GM23248 (cell line): ENCODE data around the gene HLA-DOA. TPM values are rescaled to one million over a fixed set of nuclear protein-coding genes. Genes with fewer than 3 reads are reported as not detected.

ENCODE experiments used
- DNase-seq: peaks from one replicate; pipeline ENCODE4 v3.0.0-alpha.2; 2015
- H2AFZ ChIP-seq: fragments of 200-600 bp; sonication (generic); 2 replicates; pipeline ENCODE4 v1.6.1; 2016; ENCODE audit warnings: antibody characterized with exemption
- H3F3A ChIP-seq: fragments of 200-600 bp; sonication (generic); 2 replicates; pipeline ENCODE4 v1.6.1; 2016; ENCODE audit warnings: mild to moderate bottlenecking, antibody characterized with exemption, mixed run types; ENCODE audit not compliant: insufficient read depth
- H3K27ac ChIP-seq: fragments of 200-600 bp; sonication (generic); 2 replicates; pipeline ENCODE4 v1.5.1; 2016; ENCODE audit warnings: mild to moderate bottlenecking
- H3K27me3 ChIP-seq: fragments of 200-600 bp; sonication (generic); replicated peaks from 2 replicates; pipeline ENCODE4 v1.6.1; 2016; ENCODE audit warnings: mild to moderate bottlenecking; ENCODE audit not compliant: insufficient read depth
- H3K36me3 ChIP-seq: fragments of 200-600 bp; sonication (generic); 2 replicates; pipeline ENCODE4 v1.6.1; 2016; ENCODE audit warnings: low read depth, mild to moderate bottlenecking
- H3K4me1 ChIP-seq: fragments of 200-600 bp; sonication (generic); 2 replicates; pipeline ENCODE4 v1.6.1; 2016; ENCODE audit warnings: mild to moderate bottlenecking; ENCODE audit not compliant: insufficient read depth
- H3K4me2 ChIP-seq: fragments of 200-600 bp; sonication (generic); one replicate; pipeline ENCODE4 v1.6.1; 2016; ENCODE audit warnings: mild to moderate bottlenecking; ENCODE audit not compliant: unreplicated experiment
- H3K4me3 ChIP-seq: fragments of 200-600 bp; sonication (generic); 2 replicates; pipeline ENCODE4 v1.5.1; 2016; ENCODE audit warnings: mild to moderate bottlenecking
- H3K79me2 ChIP-seq: fragments of 200-600 bp; sonication (generic); 2 replicates; pipeline ENCODE4 v1.6.1; 2016; ENCODE audit warnings: mild to moderate bottlenecking; ENCODE audit not compliant: insufficient read depth
- H3K9ac ChIP-seq: fragments of 200-600 bp; sonication (generic); 2 replicates; pipeline ENCODE4 v1.6.1; 2016; ENCODE audit warnings: mild to moderate bottlenecking
- H3K9me2 ChIP-seq: fragments of 200-600 bp; sonication (generic); 2 replicates; pipeline ENCODE4 v1.6.1; 2016; ENCODE audit warnings: mixed run types, mild to moderate bottlenecking, moderate library complexity; ENCODE audit not compliant: insufficient read depth
- H3K9me3 ChIP-seq: fragments of 200-600 bp; sonication (generic); one replicate; pipeline ENCODE4 v1.6.1; 2017; ENCODE audit warnings: low read depth
- H4K20me1 ChIP-seq: fragments of 200-600 bp; sonication (generic); 2 replicates; pipeline ENCODE4 v1.6.0; 2016; ENCODE audit not compliant: insufficient read depth
- EZH2 ChIP-seq: fragments of 200-600 bp; sonication (generic); IDR thresholded peaks from 2 replicates; pipeline ENCODE4 v1.6.1; 2018; ENCODE audit warnings: antibody characterized with exemption, mild to moderate bottlenecking; ENCODE audit not compliant: insufficient read depth, poor library complexity, severe bottlenecking
- EZH2phosphoT487 ChIP-seq: fragments of 200-600 bp; sonication (generic); IDR thresholded peaks from 2 replicates; pipeline ENCODE4 v1.6.1; 2018; ENCODE audit warnings: antibody characterized with exemption, moderate library complexity, mild to moderate bottlenecking, low read depth; ENCODE audit not compliant: insufficient read depth
- WGBS, 2 experiments: methylation state at CpG; one replicate each; pipeline ENCODE4 v1.1.6; 2015 to 2017; ENCODE audit warnings: low lambda C conversion rate in 2 of 2, low coverage in 1 of 2; ENCODE audit errors: missing lambda C conversion rate in 2 of 2; 5-methylcytosine and 5-hydroxymethylcytosine counted together
- in situ Hi-C: fragments of 300-500 bp; cut with MboI; formaldehyde crosslinking; loops from 2 replicates; pipeline ENCODE4 v1.15.0; 2020
- polyA plus RNA-seq: library from polyadenylated mRNA; unstranded; fragments of >200 nt; fragmentation: Nextera tagmentation; extraction: Ambion mirVana; gene quantifications from 2 replicates; pipeline ENCODE4 v1.2.1, GENCODE V29; 2016
- total RNA-seq: library from RNA; depleted of rRNA; stranded (reverse); fragments of >200 nt; shearing (Covaris generic); gene quantifications from 2 replicates; pipeline ENCODE4 v1.2.3, GENCODE V29; 2014; rRNA removed

Gene HLA-DOA
- total and polyA plus RNA-seq, 2 experiments from 2014 or later: 0.18 TPM; not detected in 1

- TF ChIP-seq EZH2phosphoT487: no peak
- no peak for TF ChIP-seq EZH2
- no peak overlapping the region for H3K9ac ChIP-seq
- H3K4me3 ChIP-seq: no peak overlapping the region
- peaks cover 1% of the 10 kb centered on the region; the same call in 1 of the 2 replicates for H3K4me1 ChIP-seq
- H3K9me3 ChIP-seq: no peaks in the 10 kb centered on the region
- no peak overlapping the region for H3K4me2 ChIP-seq
- no peaks in the 10 kb centered on the region for H3K36me3 ChIP-seq
- H3K27ac ChIP-seq: no peak overlapping the region
- no peaks in the 10 kb centered on the region for H4K20me1 ChIP-seq
- 97 to 98% methylated on average over 5 of the region's 5 CpGs for WGBS, 2 experiments
- H2AFZ ChIP-seq: no peak overlapping the region
- DNase-seq: no peak
- H3K9me2 ChIP-seq: no peaks in the 10 kb centered on the region
- no peaks in the 10 kb centered on the region for H3K27me3 ChIP-seq
- no peaks in the 10 kb centered on the region for H3F3A ChIP-seq
- in situ Hi-C loops: no loop called here
- H3K79me2 ChIP-seq: peaks cover 50% of the 10 kb centered on the region
These were observed 48.8 kb downstream of the HLA-DOA start for GRCh38 chr6:32960563-32960962.

GRCh38 chr6:32956176-32956575 is 53.2 kb downstream of the HLA-DOA start:
- no peaks in the 10 kb centered on the region for H3K9me3 ChIP-seq
- no peak overlapping the region for H2AFZ ChIP-seq
- H3K27ac ChIP-seq: no peak overlapping the region
- TF ChIP-seq EZH2 (no peak), EZH2phosphoT487 (no peak)
- no peaks in the 10 kb centered on the region for H3K9me2 ChIP-seq
- H3K36me3 ChIP-seq: no peaks in the 10 kb centered on the region
- 92 to 98% methylated on average over 2 of the region's 2 CpGs for WGBS, 2 experiments
- H3K9ac ChIP-seq: no peak overlapping the region
- H3K4me2 ChIP-seq: no peak overlapping the region
- no peaks in the 10 kb centered on the region for H3K27me3 ChIP-seq
- H3K79me2 ChIP-seq: peaks cover 6% of the 10 kb centered on the region
- DNase-seq: no peak
- H3K4me1 ChIP-seq: peaks cover 4% of the 10 kb centered on the region; the same call in 1 of the 2 replicates
- H3F3A ChIP-seq: 0 out of 2 replicates have a peak, but pooled peaks cover 12% of the 10 kb centered on the region
- H4K20me1 ChIP-seq: no peaks in the 10 kb centered on the region
- in situ Hi-C loops: no loop called here
- no peak overlapping the region for H3K4me3 ChIP-seq

GRCh38 chr6:32954986-32955802 is 54.2 kb downstream of the HLA-DOA start:
- Histone ChIP-seq H3K9me2 (no peaks in the 10 kb centered on the region), H3K9ac (no peak overlapping the region), H3F3A (0 out of 2 replicates have a peak, but pooled peaks cover 12% of the 10 kb centered on the region), H3K36me3 (no peaks in the 10 kb centered on the region), H3K4me3 (no peak overlapping the region), H3K9me3 (no peaks in the 10 kb centered on the region), H3K79me2 (no peaks in the 10 kb centered on the region), H3K4me1 (peaks cover 4% of the 10 kb centered on the region; the same call in 1 of the 2 replicates), H3K27ac (no peak overlapping the region), H4K20me1 (no peaks in the 10 kb centered on the region), H2AFZ (no peak overlapping the region), H3K4me2 (no peak overlapping the region), H3K27me3 (no peaks in the 10 kb centered on the region)
- 30 to 38% methylated on average over 3 of the region's 3 CpGs for WGBS, 2 experiments
- TF ChIP-seq EZH2 (no peak), EZH2phosphoT487 (no peak)
- in situ Hi-C loops: no loop called here
- peak; percentile 54 for DNase-seq

- Histone ChIP-seq H3K4me1 (peaks cover 4% of the 10 kb centered on the region; the same call in 1 of the 2 replicates), H3K9ac (no peak overlapping the region), H3K36me3 (no peaks in the 10 kb centered on the region), H3K27me3 (no peaks in the 10 kb centered on the region), H3F3A (0 out of 2 replicates have a peak, but pooled peaks cover 12% of the 10 kb centered on the region), H4K20me1 (no peaks in the 10 kb centered on the region), H3K4me2 (no peak overlapping the region), H3K27ac (no peak overlapping the region), H3K9me3 (no peaks in the 10 kb centered on the region), H3K79me2 (no peaks in the 10 kb centered on the region), H2AFZ (no peak overlapping the region), H3K4me3 (no peak overlapping the region), H3K9me2 (no peaks in the 10 kb centered on the region)
- no peak for DNase-seq
- in situ Hi-C loops: no loop called here
- TF ChIP-seq EZH2phosphoT487: no peak
- TF ChIP-seq EZH2: no peak
- 91 to 96% methylated on average over 4 of the region's 4 CpGs for WGBS, 2 experiments
These were observed 55.1 kb downstream of the HLA-DOA start for GRCh38 chr6:32954267-32954666.

Other genes with a start within 250 kb of the HLA-DOA start
- not detected in 2 replicates for gene HLA-DQB2, start 246.1 kb downstream of the HLA-DOA start, total RNA-seq
- not detected in 2 replicates for gene HLA-DQB2, start 246.1 kb downstream of the HLA-DOA start, polyA plus RNA-seq
- gene HLA-DOB, start 192.6 kb downstream of the HLA-DOA start, total RNA-seq: not detected in 2 replicates
- gene HLA-DOB, start 192.6 kb downstream of the HLA-DOA start, polyA plus RNA-seq: not detected in 2 replicates
- 2.2 and 5.4 TPM in 2 replicates for gene TAP2, start 170.9 kb downstream of the HLA-DOA start, total RNA-seq
- gene TAP2, start 170.9 kb downstream of the HLA-DOA start, polyA plus RNA-seq: 4.6 and 5.1 TPM in 2 replicates
- 21.6 and 27.2 TPM in 2 replicates for gene PSMB8, start 165.5 kb downstream of the HLA-DOA start, total RNA-seq
- gene PSMB8, start 165.5 kb downstream of the HLA-DOA start, polyA plus RNA-seq: 33.5 and 36.0 TPM in 2 replicates
- gene TAP1, start 155.9 kb downstream of the HLA-DOA start, total RNA-seq: 27.5 and 30.7 TPM in 2 replicates
- gene TAP1, start 155.9 kb downstream of the HLA-DOA start, polyA plus RNA-seq: 29.8 and 30.7 TPM in 2 replicates
- 3.4 and 5.1 TPM in 2 replicates for gene PSMB9, start 155.4 kb downstream of the HLA-DOA start, total RNA-seq
- 11.2 and 12.3 TPM in 2 replicates for gene PSMB9, start 155.4 kb downstream of the HLA-DOA start, polyA plus RNA-seq
- gene HLA-DMB, start 68.6 kb downstream of the HLA-DOA start, total RNA-seq: not detected in 2 replicates
- gene HLA-DMB, start 68.6 kb downstream of the HLA-DOA start, polyA plus RNA-seq: 0.46 TPM in 1 of 2 replicates, not detected in the other
- 1.1 and 6.3 TPM in 2 replicates for gene HLA-DMA, start 56.5 kb downstream of the HLA-DOA start, total RNA-seq
- gene HLA-DMA, start 56.5 kb downstream of the HLA-DOA start, polyA plus RNA-seq: 5.6 and 6.2 TPM in 2 replicates
- gene BRD2, start 41.0 kb downstream of the HLA-DOA start, total RNA-seq: 85.4 and 95.7 TPM in 2 replicates
- 99.9 and 105 TPM in 2 replicates for gene BRD2, start 41.0 kb downstream of the HLA-DOA start, polyA plus RNA-seq
- 0.89 and 2.5 TPM in 2 replicates for gene HLA-DPA1, start 64.1 kb upstream of the HLA-DOA start, total RNA-seq
- 4.2 and 4.9 TPM in 2 replicates for gene HLA-DPA1, start 64.1 kb upstream of the HLA-DOA start, polyA plus RNA-seq
- 12.5 and 14.9 TPM in 2 replicates for gene HLA-DPB1, start 66.4 kb upstream of the HLA-DOA start, total RNA-seq
- gene HLA-DPB1, start 66.4 kb upstream of the HLA-DOA start, polyA plus RNA-seq: 17.8 and 18.9 TPM in 2 replicates
- gene COL11A2, start 182.9 kb upstream of the HLA-DOA start, total RNA-seq: 0.25 and 0.32 TPM in 2 replicates
- gene COL11A2, start 182.9 kb upstream of the HLA-DOA start, polyA plus RNA-seq: 0.05 and 0.31 TPM in 2 replicates
- 27.7 and 28.8 TPM in 2 replicates for gene RXRB, start 191.1 kb upstream of the HLA-DOA start, total RNA-seq
- gene RXRB, start 191.1 kb upstream of the HLA-DOA start, polyA plus RNA-seq: 28.1 and 28.9 TPM in 2 replicates
- 126 and 147 TPM in 2 replicates for gene SLC39A7, start 191.3 kb upstream of the HLA-DOA start, total RNA-seq
- gene SLC39A7, start 191.3 kb upstream of the HLA-DOA start, polyA plus RNA-seq: 24.7 and 26.9 TPM in 2 replicates
- 1.8 and 3.7 TPM in 2 replicates for gene HSD17B8, start 195.1 kb upstream of the HLA-DOA start, total RNA-seq
- 5.3 and 5.6 TPM in 2 replicates for gene HSD17B8, start 195.1 kb upstream of the HLA-DOA start, polyA plus RNA-seq
- gene RING1, start 198.9 kb upstream of the HLA-DOA start, total RNA-seq: 35.8 and 37.6 TPM in 2 replicates
- gene RING1, start 198.9 kb upstream of the HLA-DOA start, polyA plus RNA-seq: 11.3 and 12.7 TPM in 2 replicates